Activated CD8-positive, alpha-beta T cell treated with anti-CD3 and anti-CD28 coated beads for 36 hours (primary cell): Measurements from ENCODE around the gene SPPL2B. TPM values are rescaled to one million over a fixed set of nuclear protein-coding genes. Genes with fewer than 3 reads are reported as not detected.

Source experiments
- ATAC-seq: fragments of 200-7000 bp; cut with Tn5 transposase; one replicate; pipeline ENCODE4 v1.10.0; 2021; ENCODE audit warnings: mild to moderate bottlenecking, moderate library complexity
- CTCF ChIA-PET: fragments of 350-600 bp; sonication (Branson Sonifier 250); formaldehyde crosslinking; loops from one replicate; lab custom pipeline; 2021; ENCODE audit warnings: antibody characterized with exemption; lab: Charles Lee
- POLR2A ChIA-PET: fragments of 350-600 bp; sonication (Branson Sonifier 250); formaldehyde crosslinking; loops from one replicate; lab custom pipeline; 2021; ENCODE audit warnings: antibody characterized with exemption; lab: Charles Lee
- DNase-seq: peaks from one replicate; pipeline ENCODE4 v3.0.0-alpha.2; 2020
- H3K27ac Mint-ChIP-seq: one replicate; pipeline ENCODE4 v1.8.0; 2021; ENCODE audit warnings: mild to moderate bottlenecking, mixed read lengths
- H3K27me3 Mint-ChIP-seq: one replicate; pipeline ENCODE4 v1.8.0; 2021; ENCODE audit warnings: mixed read lengths
- H3K36me3 Mint-ChIP-seq: one replicate; pipeline ENCODE4 v1.8.0; 2021; ENCODE audit warnings: low read depth, mixed read lengths
- H3K4me1 Mint-ChIP-seq: one replicate; pipeline ENCODE4 v1.8.0; 2021; ENCODE audit warnings: low read depth, mixed read lengths
- H3K4me3 Mint-ChIP-seq: one replicate; pipeline ENCODE4 v1.8.0; 2021; ENCODE audit warnings: mild to moderate bottlenecking, moderate library complexity, mixed read lengths
- H3K9me3 Mint-ChIP-seq: one replicate; pipeline ENCODE4 v1.8.0; 2021; ENCODE audit warnings: mixed read lengths
- CTCF ChIP-seq: fragments of 200-600 bp; IDR thresholded peaks from one replicate; pipeline ENCODE4 v1.8.0; 2022; ENCODE audit warnings: antibody characterized with exemption, mild to moderate bottlenecking
- intact Hi-C: fragments of 100-400 bp; cut with micrococcal nuclease; formaldehyde crosslinking; loops from one replicate; pipeline ENCODE4 v1.10.0; 2022
- total RNA-seq, 2 experiments: library from RNA; stranded (reverse); gene quantifications; one replicate each; pipeline ENCODE4 v1.2.3, GENCODE V29; 2021

The SPPL2B gene
- total RNA-seq, 2 experiments from 2014 or later, result 52.8 to 54.3 TPM

- POLR2A ChIA-PET, result interaction anchor here (1.2 kb wide), 1 partner anchor 38 kb away, joined by 4 read pairs; no protein-coding TSS in a partner anchor
- no peaks in the 10 kb centered on the region for H3K36me3 Mint-ChIP-seq
- no peak overlapping the region for H3K4me3 Mint-ChIP-seq
- peaks cover 6% of the 10 kb centered on the region for H3K27me3 Mint-ChIP-seq
- DNase-seq, result no peak
- no peak for TF ChIP-seq CTCF
- intact Hi-C loops, result no loop called here
- H3K27ac Mint-ChIP-seq, result no peak overlapping the region
- no peak for ATAC-seq
- peaks cover 5% of the 10 kb centered on the region for H3K4me1 Mint-ChIP-seq
- CTCF ChIA-PET, result no interaction called here
- no peaks in the 10 kb centered on the region for H3K9me3 Mint-ChIP-seq
Measured at GRCh38 chr19:2356036-2356646, 27.7 kb downstream of the SPPL2B start.

- ATAC-seq, result no peak
- no peak for TF ChIP-seq CTCF
- ChIA-PET CTCF (no interaction called here), POLR2A (no interaction called here)
- no peaks in the 10 kb centered on the region for H3K9me3 Mint-ChIP-seq
- intact Hi-C loops, result no loop called here
- H3K27ac Mint-ChIP-seq, result no peak overlapping the region
- H3K36me3 Mint-ChIP-seq, result no peaks in the 10 kb centered on the region
- H3K4me1 Mint-ChIP-seq, result peaks cover 5% of the 10 kb centered on the region
- peaks cover 6% of the 10 kb centered on the region for H3K27me3 Mint-ChIP-seq
- H3K4me3 Mint-ChIP-seq, result no peak overlapping the region
- DNase-seq, result no peak
Measured at GRCh38 chr19:2357279-2358206, 29.1 kb downstream of the SPPL2B start.

- no peak for TF ChIP-seq CTCF
- ATAC-seq (no peak), DNase-seq (no peak)
- POLR2A ChIA-PET, result no interaction called here
- Mint-ChIP-seq H3K9me3 (no peaks in the 10 kb centered on the region), H3K36me3 (no peaks in the 10 kb centered on the region), H3K27me3 (peaks cover 6% of the 10 kb centered on the region), H3K27ac (no peak overlapping the region), H3K4me3 (no peak overlapping the region), H3K4me1 (peaks cover 5% of the 10 kb centered on the region)
- CTCF ChIA-PET, result no interaction called here
- intact Hi-C loops, result no loop called here
Measured at GRCh38 chr19:2358548-2359173, 30.2 kb downstream of the SPPL2B start.

- TF ChIP-seq CTCF, result no peak
- H3K36me3 Mint-ChIP-seq, result no peaks in the 10 kb centered on the region
- POLR2A ChIA-PET, result no interaction called here
- H3K4me1 Mint-ChIP-seq, result peaks cover 5% of the 10 kb centered on the region
- intact Hi-C loops, result no loop called here
- CTCF ChIA-PET, result no interaction called here
- H3K4me3 Mint-ChIP-seq, result no peak within 1 kb of the TSS
- no peaks in the 10 kb centered on the region for H3K9me3 Mint-ChIP-seq
- no peak within 1 kb of the TSS for H3K27ac Mint-ChIP-seq
- peaks cover 13% of the 10 kb centered on the region for H3K27me3 Mint-ChIP-seq
- DNase-seq (no peak), ATAC-seq (no peak)
Measured at GRCh38 chr19:2359992-2360685, 31.7 kb downstream of the SPPL2B start, which contains the start of gene TMPRSS9. TMPRSS9 (plus strand) TSS chr19:2360265; CDS start chr19:2389786, 29,521 bp downstream.
